ENCODE data around the gene BRWD1. TPM values are rescaled to one million over a fixed set of nuclear protein-coding genes. Genes with fewer than 3 reads are reported as not detected.

BRWD1 gene
- polyA plus RNA-seq, 3 donors, result 12.1 to 16.8 (median 12.7) TPM

DNA sequence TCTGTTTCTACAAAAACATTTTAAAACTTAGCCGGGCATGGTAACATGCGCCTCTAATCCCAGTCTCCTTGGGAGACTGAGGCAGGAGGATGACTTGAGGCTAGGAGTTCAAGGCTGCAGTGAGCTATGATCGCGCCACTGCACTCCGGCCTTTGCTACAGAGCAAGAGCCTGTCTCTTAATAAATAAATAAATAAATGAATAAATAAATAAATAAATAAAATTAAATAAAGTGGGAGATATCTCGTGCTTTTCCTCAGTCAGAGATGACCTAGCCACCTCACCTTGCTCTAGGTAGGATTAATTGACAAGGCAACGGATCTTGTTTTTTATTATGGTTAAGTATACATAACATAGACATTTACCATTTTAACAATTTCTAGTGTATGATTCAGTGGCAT is 14.3 kb upstream of the BRWD1 start:
- intact Hi-C loops (cut with micrococcal nuclease), result no loop called here
- no peak overlapping the region for H3K4me3 ChIP-seq (replicated peaks in 1 of 3; ENCODE audit: low read depth in 2 of 3, low read length in 3 of 3)
- Mint-ChIP-seq H3K4me1 (no peaks in the 10 kb centered on the region), H3K27ac (no peak overlapping the region), H3K36me3 (no peaks in the 10 kb centered on the region), H3K27me3 (ENCODE audit: low read depth in 3 of 3) (peaks cover 0 to 3% (median 3%) of the 10 kb centered on the region in 3 donors), H3K4me3 (no peak overlapping the region), H3K9me3 (peaks cover 0 to 3% (median 2%) of the 10 kb centered on the region in 7 donors)
- no peak for DNase-seq
- H3K4me2 ChIP-seq (replicated peaks; ENCODE audit: extremely low read depth, low read length, poor library complexity, severe bottlenecking), result no peak overlapping the region
- no CpG with 5 or more reads among the region's 7 CpGs for WGBS (ENCODE audit: insufficient coverage)
- TF ChIP-seq, protein P1, sequence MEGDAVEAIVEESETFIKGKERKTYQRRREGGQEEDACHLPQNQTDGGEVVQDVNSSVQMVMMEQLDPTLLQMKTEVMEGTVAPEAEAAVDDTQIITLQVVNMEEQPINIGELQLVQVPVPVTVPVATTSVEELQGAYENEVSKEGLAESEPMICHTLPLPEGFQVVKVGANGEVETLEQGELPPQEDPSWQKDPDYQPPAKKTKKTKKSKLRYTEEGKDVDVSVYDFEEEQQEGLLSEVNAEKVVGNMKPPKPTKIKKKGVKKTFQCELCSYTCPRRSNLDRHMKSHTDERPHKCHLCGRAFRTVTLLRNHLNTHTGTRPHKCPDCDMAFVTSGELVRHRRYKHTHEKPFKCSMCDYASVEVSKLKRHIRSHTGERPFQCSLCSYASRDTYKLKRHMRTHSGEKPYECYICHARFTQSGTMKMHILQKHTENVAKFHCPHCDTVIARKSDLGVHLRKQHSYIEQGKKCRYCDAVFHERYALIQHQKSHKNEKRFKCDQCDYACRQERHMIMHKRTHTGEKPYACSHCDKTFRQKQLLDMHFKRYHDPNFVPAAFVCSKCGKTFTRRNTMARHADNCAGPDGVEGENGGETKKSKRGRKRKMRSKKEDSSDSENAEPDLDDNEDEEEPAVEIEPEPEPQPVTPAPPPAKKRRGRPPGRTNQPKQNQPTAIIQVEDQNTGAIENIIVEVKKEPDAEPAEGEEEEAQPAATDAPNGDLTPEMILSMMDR (IDR thresholded peaks at IDR 0.05), result no peak
- no peaks in the 10 kb centered on the region for H3K27me3 ChIP-seq (ENCODE audit: control insufficient read depth in 2 of 2, insufficient read depth in 2 of 2, low read length in 2 of 2)
- no peaks in the 10 kb centered on the region for H3K9me3 ChIP-seq (replicated peaks in 1 of 2; ENCODE audit: control insufficient read depth in 1 of 2, insufficient read depth in 1 of 2, low read length in 2 of 2)
- H2AFZ ChIP-seq (ENCODE audit: insufficient read depth, low read depth, low read length, poor library complexity, severe bottlenecking), result no peak overlapping the region
- H3K79me2 ChIP-seq (ENCODE audit: insufficient read depth, low read length), result no peaks in the 10 kb centered on the region
- no peaks in the 10 kb centered on the region for H4K20me1 ChIP-seq (ENCODE audit: insufficient read depth, low read length)
- H3K4me1 ChIP-seq (ENCODE audit: control insufficient read depth in 1 of 2, insufficient read depth in 2 of 2, low read length in 2 of 2), result no peaks in the 10 kb centered on the region
- H3K36me3 ChIP-seq (replicated peaks in 1 of 2; ENCODE audit: control insufficient read depth in 1 of 2, insufficient read depth in 2 of 2, low read length in 2 of 2), result no peaks in the 10 kb centered on the region
- H3K27ac ChIP-seq (ENCODE audit: low read depth in 1 of 2, low read length in 2 of 2), result no peak overlapping the region
- no peak overlapping the region for H3K9ac ChIP-seq (ENCODE audit: insufficient read depth, low read length, poor library complexity, severe bottlenecking)

DNA sequence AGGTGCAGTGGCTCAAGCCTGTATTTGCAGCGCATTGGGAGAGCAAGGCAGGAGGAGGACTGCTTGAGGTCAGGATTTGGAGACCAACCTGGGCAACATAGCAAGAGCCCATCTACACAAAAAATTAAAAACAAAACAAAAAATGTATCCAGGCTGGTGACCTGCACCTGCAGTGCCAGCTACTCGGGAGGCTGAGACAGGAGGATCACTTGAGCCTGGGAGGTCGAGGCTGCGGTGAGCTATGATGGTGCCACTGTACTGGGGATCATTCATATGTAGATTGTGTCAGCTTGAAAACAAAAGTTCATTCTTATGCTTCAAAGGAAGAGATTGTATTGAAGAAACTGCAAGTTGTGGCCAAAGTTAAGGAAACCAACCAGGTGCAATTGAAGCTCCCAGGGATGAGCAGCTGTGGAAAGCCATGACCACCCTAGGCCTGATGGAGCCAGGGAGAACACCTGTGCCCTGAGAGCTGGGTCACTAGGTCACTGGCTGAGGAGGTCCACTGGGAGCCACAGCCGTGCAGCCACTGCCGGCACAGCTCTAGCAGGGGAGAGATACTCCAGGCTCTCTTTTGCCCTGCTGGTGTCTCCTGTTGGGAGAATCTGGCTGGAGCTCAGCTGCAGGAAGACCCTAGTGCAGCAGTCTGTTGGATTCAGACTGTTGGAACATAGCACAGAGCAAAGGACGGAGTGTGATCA is 13.3 kb upstream of the BRWD1 start:
- no peaks in the 10 kb centered on the region for H3K4me1 ChIP-seq (ENCODE audit: control insufficient read depth in 1 of 2, insufficient read depth in 2 of 2, low read length in 2 of 2)
- H3K36me3 ChIP-seq (replicated peaks in 1 of 2; ENCODE audit: control insufficient read depth in 1 of 2, insufficient read depth in 2 of 2, low read length in 2 of 2), result no peaks in the 10 kb centered on the region
- H3K4me1 Mint-ChIP-seq, result no peaks in the 10 kb centered on the region
- intact Hi-C loops (cut with micrococcal nuclease), result no loop called here
- H3K9ac ChIP-seq (ENCODE audit: insufficient read depth, low read length, poor library complexity, severe bottlenecking), result no peak overlapping the region
- no peaks in the 10 kb centered on the region for H3K36me3 Mint-ChIP-seq
- 93% methylated on average over 5 of the region's 7 CpGs for WGBS (ENCODE audit: insufficient coverage)
- no peak for DNase-seq
- no peak overlapping the region for H3K27ac Mint-ChIP-seq
- no peak overlapping the region for H3K4me3 ChIP-seq (replicated peaks in 1 of 3; ENCODE audit: low read depth in 2 of 3, low read length in 3 of 3)
- H3K9me3 Mint-ChIP-seq, result peaks cover 0 to 3% (median 2%) of the 10 kb centered on the region in 7 donors
- H2AFZ ChIP-seq (ENCODE audit: insufficient read depth, low read depth, low read length, poor library complexity, severe bottlenecking), result no peak overlapping the region
- H3K4me2 ChIP-seq (replicated peaks; ENCODE audit: extremely low read depth, low read length, poor library complexity, severe bottlenecking), result no peak overlapping the region
- no peak overlapping the region for H3K4me3 Mint-ChIP-seq
- no peaks in the 10 kb centered on the region for H3K27me3 ChIP-seq (ENCODE audit: control insufficient read depth in 2 of 2, insufficient read depth in 2 of 2, low read length in 2 of 2)
- H4K20me1 ChIP-seq (ENCODE audit: insufficient read depth, low read length), result no peaks in the 10 kb centered on the region
- no peaks in the 10 kb centered on the region for H3K9me3 ChIP-seq (replicated peaks in 1 of 2; ENCODE audit: control insufficient read depth in 1 of 2, insufficient read depth in 1 of 2, low read length in 2 of 2)
- no peaks in the 10 kb centered on the region for H3K79me2 ChIP-seq (ENCODE audit: insufficient read depth, low read length)
- peaks cover 0 to 3% (median 3%) of the 10 kb centered on the region in 3 donors for H3K27me3 Mint-ChIP-seq (ENCODE audit: low read depth in 3 of 3)
- H3K27ac ChIP-seq (ENCODE audit: low read depth in 1 of 2, low read length in 2 of 2), result no peak overlapping the region
- TF ChIP-seq, protein P1 (IDR thresholded peaks at IDR 0.05), result no peak

Measured in CD14-positive monocyte (primary cell).